WTC11 (cell line): Measurements from ENCODE around the gene ZBTB44.

Experiments used
- CBFB ChIP-seq: sonication (generic); formaldehyde crosslinking; IDR thresholded peaks from 2 replicates; pipeline ENCODE4 v1.8.1; 2022; ENCODE audit warnings: mild to moderate bottlenecking, low read depth, missing genetic modification reagents
- CREB1 ChIP-seq: sonication (generic); formaldehyde crosslinking; IDR thresholded peaks from 2 replicates; pipeline ENCODE4 v1.8.0; 2023; ENCODE audit warnings: mild to moderate bottlenecking, missing genetic modification reagents
- ELF4 ChIP-seq: sonication (generic); formaldehyde crosslinking; IDR thresholded peaks from 2 replicates; pipeline ENCODE4 v1.8.1; 2022; ENCODE audit warnings: low read depth, mild to moderate bottlenecking, moderate library complexity, missing genetic modification reagents
- ETV6 ChIP-seq: sonication (generic); formaldehyde crosslinking; IDR thresholded peaks from 2 replicates; pipeline ENCODE4 v1.8.1; 2022; ENCODE audit warnings: mild to moderate bottlenecking, missing genetic modification reagents
- GABPB1 ChIP-seq: sonication (generic); formaldehyde crosslinking; IDR thresholded peaks from 2 replicates; pipeline ENCODE4 v1.8.1; 2023; ENCODE audit warnings: mild to moderate bottlenecking, missing genetic modification reagents
- NR3C1 ChIP-seq: sonication (generic); formaldehyde crosslinking; conservative IDR thresholded peaks from 2 replicates; pipeline ENCODE4 v1.8.1; 2023; ENCODE audit warnings: low read depth, mild to moderate bottlenecking, missing genetic modification reagents
- SP1 ChIP-seq: sonication (generic); formaldehyde crosslinking; conservative IDR thresholded peaks from 2 replicates; pipeline ENCODE4 v1.8.1; 2022; ENCODE audit warnings: missing genetic modification reagents
- ZBTB21 ChIP-seq: sonication (generic); formaldehyde crosslinking; IDR thresholded peaks from 2 replicates; pipeline ENCODE4 v1.8.1; 2023; ENCODE audit warnings: mild to moderate bottlenecking, missing genetic modification reagents, borderline replicate concordance
- TF ChIP-seq, protein P1 (sequence below): sonication (generic); formaldehyde crosslinking; IDR thresholded peaks from 2 replicates; pipeline ENCODE4 v1.8.1; 2022; ENCODE audit warnings: mild to moderate bottlenecking, moderate library complexity, missing genetic modification reagents
- TF ChIP-seq, protein P2 (sequence below): fragments of 200-600 bp; IDR thresholded peaks from 2 replicates; pipeline ENCODE4 v1.8.0; 2022; ENCODE audit warnings: antibody characterized with exemption
- TF ChIP-seq, protein P3 (sequence below): fragments of 250-450 bp; sonication (Bioruptor Pico); conservative IDR thresholded peaks from 2 replicates; pipeline ENCODE4 v1.9.0; 2021; ENCODE audit warnings: mild to moderate bottlenecking
- TF ChIP-seq, protein P4 (sequence below): sonication (generic); formaldehyde crosslinking; IDR thresholded peaks from 2 replicates; pipeline ENCODE4 v1.8.0; 2022; ENCODE audit warnings: mild to moderate bottlenecking, missing genetic modification reagents
- TF ChIP-seq, protein P5 (sequence below): sonication (generic); formaldehyde crosslinking; IDR thresholded peaks from 2 replicates; pipeline ENCODE4 v1.8.1; 2022; ENCODE audit warnings: low read depth, missing genetic modification reagents, borderline replicate concordance

DNA sequence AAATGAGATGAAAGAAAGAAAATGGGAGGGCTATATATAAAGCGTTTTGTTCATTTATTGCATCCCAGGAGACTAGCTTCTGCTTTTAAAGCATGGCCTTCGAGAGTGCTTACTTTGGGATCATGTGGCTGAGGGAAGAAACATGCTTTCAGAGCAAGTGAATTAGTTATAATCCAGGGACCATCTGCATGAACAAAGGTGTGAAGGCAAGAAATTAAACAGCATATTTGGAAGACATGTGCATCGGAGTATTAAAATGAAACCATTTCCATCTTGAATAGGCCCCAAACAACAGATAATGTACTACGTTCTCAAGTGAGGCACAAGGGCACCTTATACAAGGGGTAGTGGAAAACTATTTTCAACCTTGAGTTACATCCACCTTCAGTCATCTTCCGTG lies 51.4 kb downstream of the ZBTB44 start:
- TF ChIP-seq, protein P1, sequence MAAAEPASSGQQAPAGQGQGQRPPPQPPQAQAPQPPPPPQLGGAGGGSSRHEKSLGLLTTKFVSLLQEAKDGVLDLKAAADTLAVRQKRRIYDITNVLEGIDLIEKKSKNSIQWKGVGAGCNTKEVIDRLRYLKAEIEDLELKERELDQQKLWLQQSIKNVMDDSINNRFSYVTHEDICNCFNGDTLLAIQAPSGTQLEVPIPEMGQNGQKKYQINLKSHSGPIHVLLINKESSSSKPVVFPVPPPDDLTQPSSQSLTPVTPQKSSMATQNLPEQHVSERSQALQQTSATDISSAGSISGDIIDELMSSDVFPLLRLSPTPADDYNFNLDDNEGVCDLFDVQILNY (CRISPR knock-in tag) = no peak
- TF ChIP-seq, protein P2, sequence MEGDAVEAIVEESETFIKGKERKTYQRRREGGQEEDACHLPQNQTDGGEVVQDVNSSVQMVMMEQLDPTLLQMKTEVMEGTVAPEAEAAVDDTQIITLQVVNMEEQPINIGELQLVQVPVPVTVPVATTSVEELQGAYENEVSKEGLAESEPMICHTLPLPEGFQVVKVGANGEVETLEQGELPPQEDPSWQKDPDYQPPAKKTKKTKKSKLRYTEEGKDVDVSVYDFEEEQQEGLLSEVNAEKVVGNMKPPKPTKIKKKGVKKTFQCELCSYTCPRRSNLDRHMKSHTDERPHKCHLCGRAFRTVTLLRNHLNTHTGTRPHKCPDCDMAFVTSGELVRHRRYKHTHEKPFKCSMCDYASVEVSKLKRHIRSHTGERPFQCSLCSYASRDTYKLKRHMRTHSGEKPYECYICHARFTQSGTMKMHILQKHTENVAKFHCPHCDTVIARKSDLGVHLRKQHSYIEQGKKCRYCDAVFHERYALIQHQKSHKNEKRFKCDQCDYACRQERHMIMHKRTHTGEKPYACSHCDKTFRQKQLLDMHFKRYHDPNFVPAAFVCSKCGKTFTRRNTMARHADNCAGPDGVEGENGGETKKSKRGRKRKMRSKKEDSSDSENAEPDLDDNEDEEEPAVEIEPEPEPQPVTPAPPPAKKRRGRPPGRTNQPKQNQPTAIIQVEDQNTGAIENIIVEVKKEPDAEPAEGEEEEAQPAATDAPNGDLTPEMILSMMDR = no peak
- TF ChIP-seq, protein P3, sequence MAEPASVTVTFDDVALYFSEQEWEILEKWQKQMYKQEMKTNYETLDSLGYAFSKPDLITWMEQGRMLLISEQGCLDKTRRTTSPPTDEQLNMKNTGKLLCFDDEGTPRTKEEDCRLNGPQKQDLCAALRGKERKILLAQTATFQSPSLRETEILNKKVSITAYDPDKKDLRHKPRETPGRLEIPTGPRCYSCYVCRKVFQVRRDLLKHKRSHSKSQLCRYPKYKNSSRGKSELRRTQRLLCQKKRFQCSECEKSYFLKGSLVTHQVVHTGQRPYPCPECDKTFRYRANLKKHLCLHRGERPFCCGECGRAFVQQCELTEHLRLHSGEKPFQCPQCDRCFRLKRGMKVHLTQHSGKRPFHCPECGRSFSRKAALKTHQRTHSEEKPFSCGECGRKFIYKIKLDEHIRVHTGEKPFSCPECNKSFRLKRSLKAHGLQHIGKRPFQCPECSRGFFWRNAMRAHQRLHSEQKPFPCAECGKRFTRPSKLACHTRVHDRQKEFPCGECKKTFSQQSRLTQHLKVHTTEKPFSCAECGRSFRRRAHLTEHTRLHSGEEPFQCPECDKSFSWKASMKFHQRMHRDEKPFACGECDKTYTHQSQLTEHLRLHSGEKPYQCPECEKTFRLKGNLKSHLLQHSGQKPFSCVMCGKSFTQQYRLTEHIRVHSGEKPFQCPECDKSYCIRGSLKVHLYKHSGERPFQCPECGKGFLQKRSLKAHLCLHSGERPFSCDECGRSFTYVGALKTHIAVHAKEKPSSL (CRISPR knock-in tag) = no peak
- TF ChIP-seq GABPB1 = no peak
- TF ChIP-seq, protein P4, sequence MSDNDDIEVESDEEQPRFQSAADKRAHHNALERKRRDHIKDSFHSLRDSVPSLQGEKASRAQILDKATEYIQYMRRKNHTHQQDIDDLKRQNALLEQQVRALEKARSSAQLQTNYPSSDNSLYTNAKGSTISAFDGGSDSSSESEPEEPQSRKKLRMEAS (CRISPR knock-in tag) = no peak
- TF ChIP-seq, protein P5, sequence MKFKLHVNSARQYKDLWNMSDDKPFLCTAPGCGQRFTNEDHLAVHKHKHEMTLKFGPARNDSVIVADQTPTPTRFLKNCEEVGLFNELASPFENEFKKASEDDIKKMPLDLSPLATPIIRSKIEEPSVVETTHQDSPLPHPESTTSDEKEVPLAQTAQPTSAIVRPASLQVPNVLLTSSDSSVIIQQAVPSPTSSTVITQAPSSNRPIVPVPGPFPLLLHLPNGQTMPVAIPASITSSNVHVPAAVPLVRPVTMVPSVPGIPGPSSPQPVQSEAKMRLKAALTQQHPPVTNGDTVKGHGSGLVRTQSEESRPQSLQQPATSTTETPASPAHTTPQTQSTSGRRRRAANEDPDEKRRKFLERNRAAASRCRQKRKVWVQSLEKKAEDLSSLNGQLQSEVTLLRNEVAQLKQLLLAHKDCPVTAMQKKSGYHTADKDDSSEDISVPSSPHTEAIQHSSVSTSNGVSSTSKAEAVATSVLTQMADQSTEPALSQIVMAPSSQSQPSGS (CRISPR knock-in tag) = no peak
- TF ChIP-seq ZBTB21 (CRISPR knock-in tag) = no peak
- TF ChIP-seq SP1 (CRISPR knock-in tag) = no peak
- no peak for TF ChIP-seq ETV6 (CRISPR knock-in tag)
- no peak for TF ChIP-seq ELF4
- TF ChIP-seq CREB1 = no peak
- no peak for TF ChIP-seq CBFB (CRISPR knock-in tag)
- TF ChIP-seq NR3C1 (CRISPR knock-in tag) = no peak
